ENCODE data around the gene RFX6. TPM values are rescaled to one million over a fixed set of nuclear protein-coding genes. Genes with fewer than 3 reads are reported as not detected.

RFX6 gene
- total RNA-seq, 1 experiment from 2014 or later: 0.15 TPM

- Histone ChIP-seq H3K27me3 (ENCODE audit: low read length) (no peaks in the 10 kb centered on the region), H3K9ac (ENCODE audit: low read length) (no peak overlapping the region), H3K4me3 (ENCODE audit: low read length) (no peak overlapping the region), H4K20me1 (ENCODE audit: low read length) (no peaks in the 10 kb centered on the region), H3K4me2 (ENCODE audit: low read length) (no peak overlapping the region), H3K9me2 (replicated peaks; ENCODE audit: low read length) (no peaks in the 10 kb centered on the region), H3K27ac (ENCODE audit: low read length) (no peak overlapping the region), H2AFZ (ENCODE audit: low read length) (no peak overlapping the region), H3K36me3 (ENCODE audit: low read depth, low read length) (no peaks in the 10 kb centered on the region), H3K4me1 (ENCODE audit: insufficient read depth, low read length) (peaks cover 11% of the 10 kb centered on the region), H3K79me2 (ENCODE audit: low read length) (no peaks in the 10 kb centered on the region), H3K9me3 (ENCODE audit: low read length) (no peaks in the 10 kb centered on the region), H3F3A (ENCODE audit: low read length, unreplicated experiment) (no peaks in the 10 kb centered on the region)
- BruUV-seq (replicated peaks): no TSS peak
- ChIA-PET CTCF (no interaction called here), POLR2A (ENCODE audit: unreplicated experiment) (no interaction called here)
- ATAC-seq (no peak), DNase-seq (no peak)
- no peak for TF ChIP-seq CTCF (conservative IDR thresholded peaks at IDR 0.05; ENCODE audit: low read depth, low read length)
- no peak for TF ChIP-seq EZH2phosphoT487 (IDR thresholded peaks at IDR 0.05; ENCODE audit: borderline replicate concordance, low read length)
- no peak for TF ChIP-seq EZH2 (IDR thresholded peaks at IDR 0.05; ENCODE audit: low read length, unreplicated experiment)
- intact Hi-C loops (cut with micrococcal nuclease): no loop called here
These were observed 102.5 kb downstream of the RFX6 start for GRCh38 chr6:116979560-116979959.

Other genes starting within 250 kb of the RFX6 start
- 2.7 and 6.3 TPM in 2 replicates for gene ZUP1, start 208.5 kb upstream of the RFX6 start, total RNA-seq (2014; rRNA removed)
- gene KPNA5, start 196.0 kb upstream of the RFX6 start, total RNA-seq (2014; rRNA removed): 4.9 and 5.5 TPM in 2 replicates
- gene FAM162B, start 111.5 kb upstream of the RFX6 start, total RNA-seq (2014; rRNA removed): not detected in 2 replicates
- gene GPRC6A, start 48.2 kb upstream of the RFX6 start, total RNA-seq (2014; rRNA removed): not detected in 2 replicates